ENCODE data around the gene CHD8. TPM values are rescaled to one million over a fixed set of nuclear protein-coding genes. Genes with fewer than 3 reads are reported as not detected.
A peak's percentile ranks its signal among the peaks of the same experiment; 100 is the strongest.
"Not testable (repeated sequence)": the region's sequence is repeated elsewhere in the genome, so short reads cannot be mapped to it uniquely, and the experiment has no call there.

The CHD8 gene
- polyA plus RNA-seq, 2 donors = 22.4 to 27.2 TPM

- Histone ChIP-seq H3K27ac (ENCODE audit: low read depth in 2 of 2, low read length in 1 of 2) (no peak overlapping the region), H3K9me3 (ENCODE audit: control insufficient read depth in 2 of 2, insufficient read depth in 1 of 2, low read depth in 1 of 2, low read length in 1 of 2) (no peaks in the 10 kb centered on the region), H3K27me3 (ENCODE audit: control insufficient read depth in 1 of 2, insufficient read depth in 2 of 2, low read length in 2 of 2) (no peaks in the 10 kb centered on the region), H3K36me3 (ENCODE audit: control insufficient read depth in 2 of 2, insufficient read depth in 2 of 2, low read length in 1 of 2) (peaks cover 0 to 17% of the 10 kb centered on the region in 2 donors), H3K4me3 (ENCODE audit: low read depth in 1 of 2, low read length in 2 of 2) (no peak overlapping the region), H3K4me1 (ENCODE audit: control insufficient read depth in 2 of 2, insufficient read depth in 2 of 2, low read length in 1 of 2) (no peaks in the 10 kb centered on the region)
- WGBS, 2 donors = 73 to 79% methylated on average over 1 of the region's 1 CpG
Measured at GRCh38 chr14:21486640-21487087, 30.7 kb upstream of the CHD8 start.

- H3K27me3 ChIP-seq (ENCODE audit: control insufficient read depth in 1 of 2, insufficient read depth in 2 of 2, low read length in 2 of 2) = no peaks in the 10 kb centered on the region
- no peaks in the 10 kb centered on the region for H3K4me1 ChIP-seq (ENCODE audit: control insufficient read depth in 2 of 2, insufficient read depth in 2 of 2, low read length in 1 of 2)
- no peaks in the 10 kb centered on the region for H3K9me3 ChIP-seq (ENCODE audit: control insufficient read depth in 2 of 2, insufficient read depth in 1 of 2, low read depth in 1 of 2, low read length in 1 of 2)
- H3K36me3 ChIP-seq (ENCODE audit: control insufficient read depth in 2 of 2, insufficient read depth in 2 of 2, low read length in 1 of 2) = peaks cover 2% of the 10 kb centered on the region in 2 donors
- WGBS, 2 donors = 0 to 1% methylated on average over 46 to 49 of the region's 49 CpGs
- H3K27ac ChIP-seq (ENCODE audit: low read depth in 2 of 2, low read length in 1 of 2) = peak within 1 kb of the TSS; percentile 91 to 98
- peak within 1 kb of the TSS; percentile 88 to 96 for H3K4me3 ChIP-seq (ENCODE audit: low read depth in 1 of 2, low read length in 2 of 2)
Measured at GRCh38 chr14:21476925-21477681, 21.2 kb upstream of the CHD8 start, which contains the start of the genes RAB2B and TOX4. RAB2B (minus strand) TSS chr14:21476959; CDS start chr14:21476872, 87 bp downstream. TOX4 (plus strand) TSS chr14:21477195; CDS start chr14:21477279, 84 bp downstream.

- Histone ChIP-seq H3K9me3 (ENCODE audit: control insufficient read depth in 2 of 2, insufficient read depth in 1 of 2, low read depth in 1 of 2, low read length in 1 of 2) (no peaks in the 10 kb centered on the region), H3K27me3 (ENCODE audit: control insufficient read depth in 1 of 2, insufficient read depth in 2 of 2, low read length in 2 of 2) (no peaks in the 10 kb centered on the region), H3K4me1 (ENCODE audit: control insufficient read depth in 2 of 2, insufficient read depth in 2 of 2, low read length in 1 of 2) (no peaks in the 10 kb centered on the region), H3K36me3 (ENCODE audit: control insufficient read depth in 2 of 2, insufficient read depth in 2 of 2, low read length in 1 of 2) (peaks cover 2% of the 10 kb centered on the region in 2 donors), H3K27ac (ENCODE audit: low read depth in 2 of 2, low read length in 1 of 2) (peak overlapping the region; percentile 91 to 98), H3K4me3 (ENCODE audit: low read depth in 1 of 2, low read length in 2 of 2) (peak overlapping the region; percentile 58 to 88)
- 0 to 2% methylated on average over 27 of the region's 27 CpGs for WGBS, 2 donors
Measured at GRCh38 chr14:21476523-21476924, 20.6 kb upstream of the CHD8 start.

- Histone ChIP-seq H3K9me3 (ENCODE audit: control insufficient read depth in 2 of 2, insufficient read depth in 1 of 2, low read depth in 1 of 2, low read length in 1 of 2) (no peaks in the 10 kb centered on the region), H3K27ac (ENCODE audit: low read depth in 2 of 2, low read length in 1 of 2) (peak overlapping the region; percentile 91 to 98), H3K4me1 (ENCODE audit: control insufficient read depth in 2 of 2, insufficient read depth in 2 of 2, low read length in 1 of 2) (no peaks in the 10 kb centered on the region), H3K4me3 (ENCODE audit: low read depth in 1 of 2, low read length in 2 of 2) (peak overlapping the region; percentile 58 to 88), H3K36me3 (ENCODE audit: control insufficient read depth in 2 of 2, insufficient read depth in 2 of 2, low read length in 1 of 2) (peaks cover 2% of the 10 kb centered on the region in 2 donors), H3K27me3 (ENCODE audit: control insufficient read depth in 1 of 2, insufficient read depth in 2 of 2, low read length in 2 of 2) (no peaks in the 10 kb centered on the region)
- WGBS, 2 donors = 26 to 35% methylated on average over 10 of the region's 10 CpGs
Measured at GRCh38 chr14:21475767-21476522, 20.0 kb upstream of the CHD8 start.

GRCh38 chr14:21467616-21468015 is 11.7 kb upstream of the CHD8 start:
- Histone ChIP-seq H3K27me3 (ENCODE audit: control insufficient read depth in 1 of 2, insufficient read depth in 2 of 2, low read length in 2 of 2) (no peaks in the 10 kb centered on the region), H3K36me3 (ENCODE audit: control insufficient read depth in 2 of 2, insufficient read depth in 2 of 2, low read length in 1 of 2) (peaks cover 2 to 8% of the 10 kb centered on the region in 2 donors), H3K4me3 (ENCODE audit: low read depth in 1 of 2, low read length in 2 of 2) (no peak overlapping the region), H3K4me1 (ENCODE audit: control insufficient read depth in 2 of 2, insufficient read depth in 2 of 2, low read length in 1 of 2) (no peaks in the 10 kb centered on the region), H3K27ac (ENCODE audit: low read depth in 2 of 2, low read length in 1 of 2) (no peak overlapping the region), H3K9me3 (ENCODE audit: control insufficient read depth in 2 of 2, insufficient read depth in 1 of 2, low read depth in 1 of 2, low read length in 1 of 2) (no peaks in the 10 kb centered on the region)
- WGBS, 2 donors = 30 to 65% methylated on average over 1 of the region's 1 CpG

- 1% methylated on average over 17 of the region's 17 CpGs for WGBS, 2 donors
- Histone ChIP-seq H3K36me3 (ENCODE audit: control insufficient read depth in 2 of 2, insufficient read depth in 2 of 2, low read length in 1 of 2) (no peaks in the 10 kb centered on the region), H3K27ac (ENCODE audit: low read depth in 2 of 2, low read length in 1 of 2) (peak overlapping the region; percentile 92 to 99), H3K9me3 (ENCODE audit: control insufficient read depth in 2 of 2, insufficient read depth in 1 of 2, low read depth in 1 of 2, low read length in 1 of 2) (no peaks in the 10 kb centered on the region), H3K4me1 (ENCODE audit: control insufficient read depth in 2 of 2, insufficient read depth in 2 of 2, low read length in 1 of 2) (peaks cover 0 to 2% of the 10 kb centered on the region in 2 donors), H3K27me3 (ENCODE audit: control insufficient read depth in 1 of 2, insufficient read depth in 2 of 2, low read length in 2 of 2) (no peaks in the 10 kb centered on the region), H3K4me3 (ENCODE audit: low read depth in 1 of 2, low read length in 2 of 2) (peak overlapping the region; percentile 74 to 99)
Measured at GRCh38 chr14:21455592-21455911, 371 bp downstream of the CHD8 start.

- Histone ChIP-seq H3K27me3 (ENCODE audit: control insufficient read depth in 1 of 2, insufficient read depth in 2 of 2, low read length in 2 of 2) (no peaks in the 10 kb centered on the region), H3K4me3 (ENCODE audit: low read depth in 1 of 2, low read length in 2 of 2) (peak overlapping the region; percentile 74 to 99), H3K27ac (ENCODE audit: low read depth in 2 of 2, low read length in 1 of 2) (peak overlapping the region; percentile 92 to 99), H3K4me1 (ENCODE audit: control insufficient read depth in 2 of 2, insufficient read depth in 2 of 2, low read length in 1 of 2) (peaks cover 0 to 2% of the 10 kb centered on the region in 2 donors), H3K36me3 (ENCODE audit: control insufficient read depth in 2 of 2, insufficient read depth in 2 of 2, low read length in 1 of 2) (no peaks in the 10 kb centered on the region), H3K9me3 (ENCODE audit: control insufficient read depth in 2 of 2, insufficient read depth in 1 of 2, low read depth in 1 of 2, low read length in 1 of 2) (no peaks in the 10 kb centered on the region)
- 18% methylated on average over 15 of the region's 15 CpGs for WGBS, 2 donors
Measured at GRCh38 chr14:21454843-21455544, 929 bp downstream of the CHD8 start.

- H3K27me3 ChIP-seq (ENCODE audit: control insufficient read depth in 1 of 2, insufficient read depth in 2 of 2, low read length in 2 of 2) = no peaks in the 10 kb centered on the region
- no peaks in the 10 kb centered on the region for H3K9me3 ChIP-seq (ENCODE audit: control insufficient read depth in 2 of 2, insufficient read depth in 1 of 2, low read depth in 1 of 2, low read length in 1 of 2)
- H3K4me1 ChIP-seq (ENCODE audit: control insufficient read depth in 2 of 2, insufficient read depth in 2 of 2, low read length in 1 of 2) = peaks cover 0 to 2% of the 10 kb centered on the region in 2 donors
- no peak overlapping the region for H3K4me3 ChIP-seq (ENCODE audit: low read depth in 1 of 2, low read length in 2 of 2)
- H3K36me3 ChIP-seq (ENCODE audit: control insufficient read depth in 2 of 2, insufficient read depth in 2 of 2, low read length in 1 of 2) = no peaks in the 10 kb centered on the region
- no peak overlapping the region for H3K27ac ChIP-seq (ENCODE audit: low read depth in 2 of 2, low read length in 1 of 2)
- 84 to 92% methylated on average over 1 of the region's 1 CpG for WGBS, 2 donors
Measured at GRCh38 chr14:21449899-21450216, 6.1 kb downstream of the CHD8 start.

- not testable (repeated sequence) for H3K27ac ChIP-seq (ENCODE audit: low read depth in 2 of 2, low read length in 1 of 2); H3K4me1 ChIP-seq (ENCODE audit: control insufficient read depth in 2 of 2, insufficient read depth in 2 of 2, low read length in 1 of 2); H3K9me3 ChIP-seq (ENCODE audit: control insufficient read depth in 2 of 2, insufficient read depth in 1 of 2, low read depth in 1 of 2, low read length in 1 of 2); H3K36me3 ChIP-seq (ENCODE audit: control insufficient read depth in 2 of 2, insufficient read depth in 2 of 2, low read length in 1 of 2); H3K27me3 ChIP-seq (ENCODE audit: control insufficient read depth in 1 of 2, insufficient read depth in 2 of 2, low read length in 2 of 2); H3K4me3 ChIP-seq (ENCODE audit: low read depth in 1 of 2, low read length in 2 of 2)
- WGBS, 2 donors = 40 to 80% methylated on average over 1 of the region's 1 CpG
Measured at GRCh38 chr14:21442657-21443056, 13.3 kb downstream of the CHD8 start.
